Smooth muscle cell of the pulmonary artery (primary cell): ENCODE results near the gene ALKBH5. TPM values are rescaled to one million over a fixed set of nuclear protein-coding genes. Genes with fewer than 3 reads are reported as not detected.

Experiments
- total RNA-seq: library from RNA; depleted of rRNA; stranded (reverse); fragments of >200 nt; gene quantifications from 2 replicates; pipeline ENCODE4 v1.2.3, GENCODE V29; 2014

ALKBH5 gene
- total RNA-seq, result 172 and 177 TPM in 2 replicates

DNA sequence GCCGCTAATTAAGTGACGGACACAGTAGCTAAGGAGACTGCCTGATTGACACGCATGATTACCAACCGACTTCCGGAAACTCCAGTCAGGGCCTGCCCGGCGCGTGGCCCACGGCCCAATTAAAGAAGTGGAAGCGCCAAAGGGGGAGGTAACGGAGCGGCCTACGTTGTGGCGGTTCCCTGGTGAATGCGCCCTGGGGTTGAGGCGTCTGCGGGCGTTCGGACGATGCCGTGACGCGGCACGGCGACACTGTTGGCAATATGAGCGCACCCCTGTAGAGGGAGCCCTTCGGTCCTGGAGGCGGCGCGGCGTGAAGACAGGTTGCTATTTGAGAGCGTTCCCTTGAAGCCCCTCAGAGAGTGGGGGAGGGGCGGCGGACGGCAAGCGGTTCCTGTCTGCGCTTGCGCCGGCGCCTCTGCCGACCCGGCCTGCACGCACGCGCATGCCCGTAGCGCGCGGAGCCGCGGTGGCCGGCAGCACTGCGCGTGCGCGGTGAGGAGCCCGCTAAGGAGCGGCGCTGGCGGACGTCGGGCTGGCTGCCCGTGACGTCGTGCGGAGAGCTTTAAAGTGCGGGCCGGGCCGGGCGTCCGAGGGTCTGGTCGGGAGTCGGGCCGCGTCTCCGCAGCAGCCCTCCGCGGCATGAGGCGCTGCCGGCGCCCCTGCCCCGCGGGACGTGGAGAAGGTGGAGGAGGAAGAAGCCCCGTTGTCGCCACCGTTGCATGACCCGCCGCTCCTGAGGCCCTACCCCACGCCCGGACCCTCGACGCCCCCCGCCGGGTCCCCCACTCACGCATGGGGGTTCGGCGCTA, at the start of gene ALKBH5:
TSS of gene ALKBH5 (plus strand) at position 495 of the 809 bp plus-strand sequence. CDS start 416 bp downstream, outside the sequence.

DNA sequence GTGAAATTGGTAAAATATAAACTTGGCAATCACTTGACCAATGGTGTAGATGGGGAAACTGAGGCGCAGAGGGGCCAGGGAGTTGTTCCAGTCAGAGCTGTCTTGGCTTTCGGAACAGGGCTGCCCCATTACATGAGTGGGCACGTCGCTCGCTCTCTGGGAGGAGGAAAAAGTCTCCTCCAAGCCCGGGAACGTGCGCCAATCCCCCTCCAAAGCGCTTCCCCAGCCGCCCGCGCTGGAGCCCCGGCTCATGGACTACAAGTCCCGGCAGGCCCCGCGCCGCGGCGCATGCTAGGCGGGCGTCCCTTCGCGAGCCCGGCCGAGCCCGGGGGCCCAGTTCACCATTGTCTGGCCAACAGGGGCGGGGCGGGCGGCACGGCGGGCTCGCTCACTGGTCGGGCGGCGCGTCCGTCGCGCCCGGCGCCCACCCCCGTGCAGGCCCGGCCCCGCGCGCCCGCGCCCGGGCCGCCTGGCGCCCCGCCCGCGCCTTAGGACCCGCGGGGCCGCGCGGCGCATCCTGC, 41.6 kb downstream of the ALKBH5 start, which contains the start of gene LLGL1:
TSS of gene LLGL1 (plus strand) at position 515 of the 521 bp plus-strand sequence. CDS start 48 bp downstream, outside the sequence.

DNA sequence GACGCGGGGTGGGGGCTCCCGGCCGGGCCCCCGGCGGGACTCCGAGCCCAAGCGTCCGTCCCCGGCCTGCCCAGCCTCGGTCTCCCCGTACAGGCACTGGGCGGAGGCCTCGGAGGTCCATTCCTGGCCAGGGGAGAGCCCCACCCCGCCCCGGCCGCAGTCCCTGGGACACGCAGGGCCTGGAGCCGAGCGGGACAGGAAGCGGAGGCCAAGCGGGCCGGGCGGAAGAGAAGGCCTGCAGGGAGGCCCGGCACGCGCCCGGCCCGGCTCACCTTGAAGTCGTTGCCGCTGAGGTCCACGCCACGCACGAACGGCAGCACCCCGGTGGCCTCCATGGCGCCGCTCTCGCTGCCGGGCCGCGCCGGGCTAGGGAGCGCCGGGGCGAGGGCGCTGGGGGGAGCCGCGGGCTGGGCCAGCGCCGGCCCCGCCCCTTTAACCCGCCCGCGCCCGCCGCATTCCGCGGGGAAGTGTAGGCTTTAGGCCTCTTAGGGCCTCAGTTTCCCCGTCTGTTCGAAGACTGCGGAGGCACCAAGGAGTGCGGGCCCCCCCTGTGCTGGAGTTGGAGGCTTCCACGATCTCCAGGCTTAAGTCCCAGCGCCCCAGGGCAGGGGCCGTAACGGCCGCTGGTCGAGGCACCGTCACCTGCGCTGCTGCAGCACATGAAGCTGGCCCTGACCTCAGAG, 74.9 kb downstream of the ALKBH5 start, which contains the start of gene FLII:
TSS of gene FLII (minus strand) at position 383 of the 683 bp plus-strand sequence. CDS start at position 335, 48 bp downstream.

Other genes starting within 250 kb of the ALKBH5 start
- 42.6 and 45.9 TPM in 2 replicates for gene TOM1L2, start 211.4 kb upstream of the ALKBH5 start, total RNA-seq
- gene DRC3, start 211.0 kb upstream of the ALKBH5 start, total RNA-seq, result 1.2 and 1.8 TPM in 2 replicates
- gene ATPAF2, start 144.7 kb upstream of the ALKBH5 start, total RNA-seq, result 13.0 and 18.5 TPM in 2 replicates
- 14.3 and 14.6 TPM in 2 replicates for gene GID4, start 144.4 kb upstream of the ALKBH5 start, total RNA-seq
- gene DRG2, start 95.9 kb upstream of the ALKBH5 start, total RNA-seq, result 35.4 and 38.3 TPM in 2 replicates
- gene MYO15A, start 75.1 kb upstream of the ALKBH5 start, total RNA-seq, result 1.4 and 1.9 TPM in 2 replicates
- gene LLGL1, start 41.8 kb downstream of the ALKBH5 start, total RNA-seq, result 41.2 and 49.5 TPM in 2 replicates
- 293 and 417 TPM in 2 replicates for gene FLII, start 74.9 kb downstream of the ALKBH5 start, total RNA-seq
- 22.6 and 24.4 TPM in 2 replicates for gene MIEF2, start 76.8 kb downstream of the ALKBH5 start, total RNA-seq
- 19.7 and 24.7 TPM in 2 replicates for gene TOP3A, start 131.2 kb downstream of the ALKBH5 start, total RNA-seq
- 27.4 and 31.9 TPM in 2 replicates for gene SMCR8, start 131.5 kb downstream of the ALKBH5 start, total RNA-seq
- gene SHMT1, start 179.7 kb downstream of the ALKBH5 start, total RNA-seq, result 3.7 and 4.6 TPM in 2 replicates
- gene EVPLL, start 193.9 kb downstream of the ALKBH5 start, total RNA-seq, result not detected in 2 replicates